C4-2B (cell line): ENCODE results near the gene EDN2.

Source experiments
- CTCF ChIP-seq: fragments of 450-650 bp; conservative IDR thresholded peaks from 2 replicates; pipeline ENCODE4 v1.5.1; 2017; ENCODE audit warnings: mild to moderate bottlenecking
- ZFX ChIP-seq: fragments of 450-650 bp; IDR thresholded peaks from 2 replicates; pipeline ENCODE4 v1.6.1; 2017

GRCh38 chr1:41493117-41493536 lies 8.6 kb upstream of the EDN2 start:
- TF ChIP-seq CTCF = no peak
- TF ChIP-seq ZFX = no peak
